ENCODE results near the gene CAMKK2. TPM values are rescaled to one million over a fixed set of nuclear protein-coding genes. Genes with fewer than 3 reads are reported as not detected.

CAMKK2 gene
- total and polyA plus RNA-seq, 2 of the 4 experiments (the other 2 are of a cell fraction), result 15.2 to 24.7 TPM

DNA sequence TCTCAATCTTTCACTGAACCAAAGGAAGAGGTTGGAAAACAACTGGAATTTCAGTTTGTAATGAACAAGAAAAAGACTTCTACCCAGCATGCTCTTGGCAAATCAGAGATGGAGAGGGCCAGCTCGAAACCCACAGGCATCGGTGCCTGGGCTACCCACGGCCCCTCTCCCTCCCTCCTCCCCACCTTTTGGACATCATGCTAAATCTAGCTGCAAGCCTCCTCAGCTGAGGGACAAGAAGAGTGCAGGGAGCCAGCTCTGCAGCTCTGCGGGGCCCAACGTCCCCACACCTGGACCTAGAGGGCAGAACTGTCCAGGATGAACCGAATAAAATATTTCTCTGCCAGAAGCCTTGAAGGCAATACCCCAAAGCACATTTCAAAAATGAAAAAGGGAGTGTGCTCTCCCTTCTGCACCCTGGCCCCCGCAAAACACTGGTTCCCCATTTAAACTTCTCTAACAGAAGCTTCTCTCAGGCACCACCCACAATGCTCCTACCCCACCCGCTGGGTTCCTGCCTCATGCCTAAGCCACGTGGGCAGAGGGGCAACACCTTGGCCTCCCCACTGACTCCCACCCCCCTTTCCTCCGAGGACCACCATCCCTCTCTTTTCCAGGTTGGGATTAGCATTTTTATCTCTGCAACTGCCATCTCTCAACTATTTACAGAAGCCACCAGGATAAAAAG lies 8.2 kb downstream of the CAMKK2 start:
- Histone ChIP-seq H2BK15ac (ENCODE audit: low read depth, low read length) (no peak overlapping the region), H3K79me1 (ENCODE audit: low read depth in 1 of 2, low read length in 2 of 2) (peaks cover 28 to 77% of the 10 kb centered on the region in 2 experiments), H4K8ac (ENCODE audit: low read depth in 2 of 2, low read length in 2 of 2) (no peak overlapping the region), H2AFZ (replicated peaks; ENCODE audit: low read length, poor library complexity) (no peak overlapping the region), H3K4me3 (ENCODE audit: insufficient read depth, low read depth, low read length) (no peak overlapping the region), H3K9me3 (ENCODE audit: control insufficient read depth, insufficient read depth, low read length) (no peaks in the 10 kb centered on the region), H3K27ac (ENCODE audit: insufficient read depth, low read length) (no peak overlapping the region), H2AK9ac (replicated peaks; ENCODE audit: low read depth, low read length, poor library complexity) (no peak overlapping the region), H3K9me1 (ENCODE audit: insufficient read depth, low read length) (peaks cover 8% of the 10 kb centered on the region), H3K18ac (ENCODE audit: low read depth, low read length) (no peak overlapping the region), H4K91ac (ENCODE audit: insufficient read depth, low read depth, low read length) (no peak overlapping the region), H3K4ac (ENCODE audit: low read depth, low read length) (no peak overlapping the region), H3K27me3 (ENCODE audit: control insufficient read depth, insufficient read depth, low read length) (no peaks in the 10 kb centered on the region), H3K4me1 (ENCODE audit: control insufficient read depth, insufficient read depth, low read length) (peaks cover 10% of the 10 kb centered on the region; the same call in 1 of the 2 replicates), H2BK5ac (ENCODE audit: low read depth, low read length, poor library complexity, severe bottlenecking) (no peak overlapping the region), H3K56ac (ENCODE audit: extremely low read depth, insufficient read depth, low read length) (no peak overlapping the region), H2AK5ac (ENCODE audit: low read depth, low read length) (no peak overlapping the region), H2BK120ac (ENCODE audit: low read depth, low read length) (no peak overlapping the region), H3K14ac (replicated peaks; ENCODE audit: low read depth, low read length) (no peak overlapping the region), H4K5ac (ENCODE audit: low read depth, low read length) (no peak overlapping the region), H3K36me3 (ENCODE audit: control insufficient read depth, insufficient read depth, low read length) (peaks cover under 1% of the 10 kb centered on the region), H4K20me1 (ENCODE audit: insufficient read depth, low read length) (peaks cover 30% of the 10 kb centered on the region), H2BK20ac (ENCODE audit: low read depth, low read length) (no peak overlapping the region), H3K4me2 (ENCODE audit: low read depth, low read length) (no peak overlapping the region), H3K9ac (ENCODE audit: low read depth, low read length) (no peak overlapping the region), H3K23ac (ENCODE audit: low read depth, low read length) (no peak overlapping the region)
- intact Hi-C loops (cut with micrococcal nuclease), result no loop called here
- 36% methylated on average over 2 of the region's 10 CpGs; no CpG with 5 or more reads in 1 of the 2 experiments for WGBS, 2 experiments (ENCODE audit: extremely low coverage in 2 of 2, insufficient read length in 1 of 2)
- TF ChIP-seq CHD1 (IDR thresholded peaks at IDR 0.05; ENCODE audit: low read depth, low read length) (no peak), FOS (IDR thresholded peaks at IDR 0.05; ENCODE audit: low read depth, low read length) (no peak), SMC3 (IDR thresholded peaks at IDR 0.05; ENCODE audit: low read depth, low read length) (no peak), ELK1 (IDR thresholded peaks at IDR 0.05; ENCODE audit: borderline replicate concordance, low read depth, low read length) (no peak), MXI1 (IDR thresholded peaks at IDR 0.05; ENCODE audit: borderline replicate concordance, low read depth, low read length) (no peak), NFE2L2 (IDR thresholded peaks at IDR 0.05; ENCODE audit: low read depth, low read length) (no peak), BHLHE40 (IDR thresholded peaks at IDR 0.05; ENCODE audit: low read depth, low read length) (no peak), POLR2A (IDR thresholded peaks at IDR 0.05; ENCODE audit: low read depth, low read length) (no peak), RAD21 (IDR thresholded peaks at IDR 0.05; ENCODE audit: low read length) (no peak), CEBPB (IDR thresholded peaks at IDR 0.05; ENCODE audit: low read depth, low read length) (no peak)
- TF ChIP-seq, protein P1, sequence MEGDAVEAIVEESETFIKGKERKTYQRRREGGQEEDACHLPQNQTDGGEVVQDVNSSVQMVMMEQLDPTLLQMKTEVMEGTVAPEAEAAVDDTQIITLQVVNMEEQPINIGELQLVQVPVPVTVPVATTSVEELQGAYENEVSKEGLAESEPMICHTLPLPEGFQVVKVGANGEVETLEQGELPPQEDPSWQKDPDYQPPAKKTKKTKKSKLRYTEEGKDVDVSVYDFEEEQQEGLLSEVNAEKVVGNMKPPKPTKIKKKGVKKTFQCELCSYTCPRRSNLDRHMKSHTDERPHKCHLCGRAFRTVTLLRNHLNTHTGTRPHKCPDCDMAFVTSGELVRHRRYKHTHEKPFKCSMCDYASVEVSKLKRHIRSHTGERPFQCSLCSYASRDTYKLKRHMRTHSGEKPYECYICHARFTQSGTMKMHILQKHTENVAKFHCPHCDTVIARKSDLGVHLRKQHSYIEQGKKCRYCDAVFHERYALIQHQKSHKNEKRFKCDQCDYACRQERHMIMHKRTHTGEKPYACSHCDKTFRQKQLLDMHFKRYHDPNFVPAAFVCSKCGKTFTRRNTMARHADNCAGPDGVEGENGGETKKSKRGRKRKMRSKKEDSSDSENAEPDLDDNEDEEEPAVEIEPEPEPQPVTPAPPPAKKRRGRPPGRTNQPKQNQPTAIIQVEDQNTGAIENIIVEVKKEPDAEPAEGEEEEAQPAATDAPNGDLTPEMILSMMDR (conservative IDR thresholded peaks at IDR 0.05; ENCODE audit: low read depth, low read length), result no peak
- BruUV-seq (replicated peaks), result no TSS peak
- DNase-seq, result no peak
- POLR2A ChIA-PET (ENCODE audit: unreplicated experiment), result no interaction called here
- in situ Hi-C loops (cut with MboI; ENCODE audit: low sequenced_read_pairs), result no loop called here
- ATAC-seq (ENCODE audit: low read depth), result no peak
- dilution Hi-C loops (cut with HindIII; ENCODE audit: low sequenced_read_pairs, unreplicated experiment), result no loop called here
- CTCF ChIA-PET, result no interaction called here
